Measurements from ENCODE around the gene PSMD1. TPM values are rescaled to one million over a fixed set of nuclear protein-coding genes. Genes with fewer than 3 reads are reported as not detected.
A peak's percentile ranks its signal among the peaks of the same experiment; 100 is the strongest.

Gene PSMD1
- total and polyA plus RNA-seq, 8 donors = 13.4 to 35.6 (median 25.1) TPM

- FAIRE-seq (peak; percentile 97), DNase-seq (peak in 3 of 6 donors; percentile 21 to 62 (median 26)), ATAC-seq (peak; percentile 72 to 95 (median 92))
- Histone ChIP-seq H3K36me3 (peaks cover 0 to 13% (median 0%) of the 10 kb centered on the region in 3 donors), H3K4me1 (no peaks in the 10 kb centered on the region), H3K27me3 (no peaks in the 10 kb centered on the region), H3K4me3 (no peak overlapping the region), H3K9me3 (no peaks in the 10 kb centered on the region), H3K27ac (no peak overlapping the region)
- 11 to 17% methylated on average over 3 of the region's 3 CpGs for WGBS, 2 donors
- TF ChIP-seq CTCF (IDR thresholded peaks at IDR 0.05) = peak; percentile 12 to 63 (median 56)
- intact Hi-C loops (cut with DNase I) = no loop called here
Observed at GRCh38 chr2:231104115-231104713, 47.5 kb downstream of the PSMD1 start.

GRCh38 chr2:231110551-231110950 lies 53.9 kb downstream of the PSMD1 start:
- H3K4me3 ChIP-seq = no peak overlapping the region
- H3K27ac ChIP-seq = no peak overlapping the region
- WGBS, 2 donors = 83 to 85% methylated on average over 1 of the region's 1 CpG
- no peaks in the 10 kb centered on the region for H3K9me3 ChIP-seq
- H3K36me3 ChIP-seq = no peaks in the 10 kb centered on the region
- no peak for TF ChIP-seq CTCF (IDR thresholded peaks at IDR 0.05)
- no peaks in the 10 kb centered on the region for H3K27me3 ChIP-seq
- no peaks in the 10 kb centered on the region for H3K4me1 ChIP-seq
- FAIRE-seq = peak; percentile 9
- intact Hi-C loops (cut with DNase I) = no loop called here
- ATAC-seq = peak in 1 of 4 donors; percentile 15
- DNase-seq = no peak

- H3K4me1 ChIP-seq = no peaks in the 10 kb centered on the region
- no peaks in the 10 kb centered on the region for H3K36me3 ChIP-seq
- DNase-seq (no peak), ATAC-seq (no peak), FAIRE-seq (no peak)
- no peak overlapping the region for H3K4me3 ChIP-seq
- no peaks in the 10 kb centered on the region for H3K27me3 ChIP-seq
- no peak for TF ChIP-seq CTCF (IDR thresholded peaks at IDR 0.05)
- intact Hi-C loops (cut with DNase I) = no loop called here
- H3K27ac ChIP-seq = no peak overlapping the region
- WGBS, 2 donors = 89 to 100% methylated on average over 1 of the region's 1 CpG
- no peaks in the 10 kb centered on the region for H3K9me3 ChIP-seq
Observed at GRCh38 chr2:231111987-231112386, 55.3 kb downstream of the PSMD1 start.

- no peaks in the 10 kb centered on the region for H3K4me1 ChIP-seq
- no peaks in the 10 kb centered on the region for H3K27me3 ChIP-seq
- 93% methylated on average over 5 of the region's 5 CpGs for WGBS, 2 donors
- H3K4me3 ChIP-seq = no peak overlapping the region
- DNase-seq (no peak), ATAC-seq (no peak), FAIRE-seq (no peak)
- H3K9me3 ChIP-seq = no peaks in the 10 kb centered on the region
- TF ChIP-seq CTCF (IDR thresholded peaks at IDR 0.05) = no peak
- H3K36me3 ChIP-seq = no peaks in the 10 kb centered on the region
- intact Hi-C loops (cut with DNase I) = no loop called here
- H3K27ac ChIP-seq = no peak overlapping the region
Observed at GRCh38 chr2:231113489-231113888, 56.8 kb downstream of the PSMD1 start.

DNA sequence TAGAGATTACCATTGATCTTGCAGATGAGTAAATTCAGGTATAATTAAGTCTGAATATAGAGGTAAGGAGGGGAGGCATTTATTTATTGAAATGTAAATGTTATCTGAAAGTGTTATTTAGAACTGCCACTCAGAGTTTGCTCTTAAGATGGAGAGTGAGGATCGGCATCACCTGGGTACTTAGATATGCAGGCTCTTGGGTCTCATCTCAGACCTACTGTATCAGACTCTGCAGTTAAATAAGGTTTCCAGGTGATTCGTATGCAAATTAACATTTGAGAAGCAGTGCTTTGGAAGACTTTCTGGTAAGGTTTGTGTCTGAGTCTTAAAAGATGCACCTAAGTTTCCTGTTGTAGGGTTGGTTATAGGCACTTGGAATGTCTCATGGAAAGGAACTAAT lies 59.0 kb downstream of the PSMD1 start:
- Histone ChIP-seq H3K9me3 (no peaks in the 10 kb centered on the region), H3K4me1 (peaks cover 0 to 4% (median 0%) of the 10 kb centered on the region in 3 donors), H3K36me3 (no peaks in the 10 kb centered on the region), H3K27ac (no peak overlapping the region), H3K4me3 (no peak overlapping the region), H3K27me3 (no peaks in the 10 kb centered on the region)
- no peak for FAIRE-seq
- DNase-seq = no peak
- TF ChIP-seq CTCF (IDR thresholded peaks at IDR 0.05) = no peak
- intact Hi-C loops (cut with DNase I) = no loop called here
- no peak for ATAC-seq
- 90 to 94% methylated on average over 2 of the region's 2 CpGs for WGBS, 2 donors

All from pancreas (tissue), 10 donors.